RWPE2 (cell line): Measurements from ENCODE around the gene GPC1.

ENCODE experiments used
- ATAC-seq: fragments of 200-7000 bp; cut with Tn5 transposase; 3 replicates; pipeline ENCODE4 v1.9.1; 2021; ENCODE audit warnings: low read depth
- DNase-seq: peaks from one replicate; pipeline ENCODE4 v3.0.0-alpha.2; 2020; ENCODE audit warnings: low spot score
- H3K27ac ChIP-seq: fragments of 450-650 bp; 2 replicates; pipeline ENCODE4 v1.5.1; 2017; ENCODE audit warnings: mild to moderate bottlenecking; ENCODE audit not compliant: poor library complexity, severe bottlenecking
- H3K27me3 ChIP-seq: fragments of 250-450 bp; sonication (Bioruptor Pico); 2 replicates; pipeline ENCODE4 v1.5.1; 2021; ENCODE audit warnings: mild to moderate bottlenecking, moderate library complexity; ENCODE audit not compliant: insufficient read depth, poor library complexity, severe bottlenecking
- H3K36me3 ChIP-seq: fragments of 250-450 bp; sonication (Bioruptor Pico); 2 replicates; pipeline ENCODE4 v1.5.1; 2020; ENCODE audit warnings: low read depth, mild to moderate bottlenecking, moderate library complexity
- H3K4me1 ChIP-seq: fragments of 250-450 bp; sonication (Bioruptor Pico); 2 replicates; pipeline ENCODE4 v1.5.1; 2021; ENCODE audit warnings: mild to moderate bottlenecking, moderate library complexity; ENCODE audit not compliant: insufficient read depth, poor library complexity, severe bottlenecking
- H3K4me3 ChIP-seq: fragments of 250-450 bp; sonication (Bioruptor Pico); 2 replicates; pipeline ENCODE4 v1.5.1; 2021; ENCODE audit warnings: mild to moderate bottlenecking, moderate library complexity; ENCODE audit not compliant: severe bottlenecking
- H3K9me3 ChIP-seq: fragments of 250-450 bp; sonication (Bioruptor Pico); 2 replicates; pipeline ENCODE4 v1.5.1; 2021; ENCODE audit warnings: mild to moderate bottlenecking, moderate library complexity; ENCODE audit not compliant: severe bottlenecking
- CTCF ChIP-seq: fragments of 450-650 bp; IDR thresholded peaks from one replicate; pipeline ENCODE4 v1.5.1; 2017; ENCODE audit warnings: mild to moderate bottlenecking, moderate library complexity; ENCODE audit not compliant: poor library complexity, severe bottlenecking

Gene GPC1

GRCh38 chr2:240431271-240431660 lies 4.2 kb upstream of the GPC1 start:
- no peak for ATAC-seq
- DNase-seq: no peak
- no peak overlapping the region for H3K4me3 ChIP-seq
- H3K27ac ChIP-seq: no peak overlapping the region
- H3K36me3 ChIP-seq: no peaks in the 10 kb centered on the region
- TF ChIP-seq CTCF: no peak
- no peaks in the 10 kb centered on the region for H3K27me3 ChIP-seq
- peaks cover 18% of the 10 kb centered on the region for H3K4me1 ChIP-seq
- no peaks in the 10 kb centered on the region for H3K9me3 ChIP-seq

GRCh38 chr2:240431661-240432424 lies 3.6 kb upstream of the GPC1 start:
- ATAC-seq (no peak), DNase-seq (no peak)
- no peak overlapping the region for H3K27ac ChIP-seq
- no peak for TF ChIP-seq CTCF
- no peaks in the 10 kb centered on the region for H3K36me3 ChIP-seq
- no peaks in the 10 kb centered on the region for H3K27me3 ChIP-seq
- no peak overlapping the region for H3K4me3 ChIP-seq
- H3K9me3 ChIP-seq: no peaks in the 10 kb centered on the region
- H3K4me1 ChIP-seq: peaks cover 12% of the 10 kb centered on the region

- Histone ChIP-seq H3K4me3 (no peak overlapping the region), H3K27ac (no peak overlapping the region)
- no peak for DNase-seq
Observed at GRCh38 chr2:240432430-240432819, 3.0 kb upstream of the GPC1 start.

GRCh38 chr2:240432820-240433801 lies 2.4 kb upstream of the GPC1 start:
- DNase-seq (peak; percentile 67), ATAC-seq (no peak; the same call in 2 of the 3 replicates)
- H3K27me3 ChIP-seq: no peaks in the 10 kb centered on the region
- H3K9me3 ChIP-seq: no peaks in the 10 kb centered on the region
- peaks cover 16% of the 10 kb centered on the region for H3K4me1 ChIP-seq
- no peak overlapping the region for H3K4me3 ChIP-seq
- no peaks in the 10 kb centered on the region for H3K36me3 ChIP-seq
- H3K27ac ChIP-seq: peak overlapping the region; percentile 96
- TF ChIP-seq CTCF: no peak

More at GRCh38 chr2:240432430-240432819, 3.0 kb upstream of the GPC1 start:
- no peaks in the 10 kb centered on the region for H3K36me3 ChIP-seq
- H3K27me3 ChIP-seq: no peaks in the 10 kb centered on the region
- H3K9me3 ChIP-seq: no peaks in the 10 kb centered on the region
- ATAC-seq: no peak
- H3K4me1 ChIP-seq: peaks cover 9% of the 10 kb centered on the region
- no peak for TF ChIP-seq CTCF
